Pancreas (tissue), 10 donors: ENCODE measurements around the gene GPC6. TPM values are rescaled to one million over a fixed set of nuclear protein-coding genes. Genes with fewer than 3 reads are reported as not detected.

ENCODE experiments used
- ATAC-seq, 4 donors: fragments of 200-7000 bp; cut with Tn5 transposase; one replicate each; pipeline versions ENCODE4 v1.8.0 to v1.9.1; 2020; ENCODE audit warnings: mild to moderate bottlenecking in 4 of 4, moderate library complexity in 4 of 4
- DNase-seq, 6 donors: peaks; one replicate each; pipeline ENCODE4 v3.0.0-alpha.2; 2020
- FAIRE-seq: peaks from 2 replicates; lab custom pipeline; 2012; peaks lifted over from hg19 to GRCh38; lab: Jason Lieb, UNC
- H3K27ac ChIP-seq, 4 donors: fragments of 200-600 bp; sonication (generic); 1 replicate in 3 of 4; 2 replicates in 1 of 4; pipeline versions ENCODE4 v1.5.0 to v1.8.0; 2020
- H3K27me3 ChIP-seq, 4 donors: fragments of 200-600 bp; one replicate each; pipeline ENCODE4 v1.8.0; 2021
- H3K36me3 ChIP-seq, 3 donors: fragments of 200-600 bp; sonication (generic) in 1 of 3; one replicate each; pipeline versions ENCODE4 v1.5.0 to v1.8.0; 2020 to 2021
- H3K4me1 ChIP-seq, 3 donors: fragments of 200-600 bp; one replicate each; pipeline ENCODE4 v1.8.0; 2021
- H3K4me3 ChIP-seq, 4 donors: fragments of 200-600 bp; sonication (generic) in 2 of 4; one replicate each; pipeline versions ENCODE4 v1.5.0 to v1.8.0; 2020 to 2021
- H3K9me3 ChIP-seq, 4 donors: fragments of 200-600 bp; one replicate each; pipeline ENCODE4 v1.8.0; 2021
- CTCF ChIP-seq, 4 donors: fragments of 200-600 bp; sonication (generic) in 3 of 4; IDR thresholded peaks; one replicate each; pipeline versions ENCODE4 v1.5.0 to v1.8.0; 2021; ENCODE audit warnings: antibody characterized with exemption in 4 of 4
- WGBS, 2 donors: extraction: QIAGEN DNeasy Blood & Tissue Kit; methylation state at CpG; one replicate each; pipeline ENCODE4 v1.1.7; 2013; 5-methylcytosine and 5-hydroxymethylcytosine counted together
- intact Hi-C, 3 donors: fragments of 100-400 bp; cut with DNase I; formaldehyde crosslinking; loops; one replicate each; pipeline versions ENCODE4 v1.11.1 to v1.14.2; 2022
- polyA plus RNA-seq, 2 donors: library from polyadenylated mRNA; stranded (reverse); fragments of 200-250 nt; gene quantifications; one replicate each; pipeline ENCODE4 v1.2.3, GENCODE V29; 2013
- total RNA-seq, 6 donors: library from RNA; stranded (reverse); fragmentation: NEBNext Ultra II Directional in 4 of 6; extraction: Animal tissue kit (Norgen Biotek cat#: 25700) in 4 of 6; gene quantifications; one replicate each; pipeline versions ENCODE4 v1.2.1 to v1.2.4, GENCODE V29; 2021 to 2023
- donor health status: healthy with polysubstance abuse.
- donor health status: DM: no; HTN: no; CAD: no; lungs with moderate emphysema.
- donor health status: DM: no; HTN: no; CAD: no.
- donor health status: control.
- donor health status: control.
- donor health status: Bipolar disorder and iron deficiency.
- donor health status: DM: yes; HTN: yes; CAD: no.
- donor health status: DM: no; HTN: no; CAD: no.
- donor health status: DM: no; HTN: no; CAD: no.
- donor health status: DM: yes; HTN: yes; CAD: no.

GPC6 gene
- total and polyA plus RNA-seq, 8 donors, result 0.23 to 3.3 (median 1.2) TPM

GRCh38 chr13:94199135-94199534 is 972.5 kb downstream of the GPC6 start:
- intact Hi-C loops, result no loop called here
- 65 to 74% methylated on average over 3 of the region's 3 CpGs for WGBS, 2 donors

DNA sequence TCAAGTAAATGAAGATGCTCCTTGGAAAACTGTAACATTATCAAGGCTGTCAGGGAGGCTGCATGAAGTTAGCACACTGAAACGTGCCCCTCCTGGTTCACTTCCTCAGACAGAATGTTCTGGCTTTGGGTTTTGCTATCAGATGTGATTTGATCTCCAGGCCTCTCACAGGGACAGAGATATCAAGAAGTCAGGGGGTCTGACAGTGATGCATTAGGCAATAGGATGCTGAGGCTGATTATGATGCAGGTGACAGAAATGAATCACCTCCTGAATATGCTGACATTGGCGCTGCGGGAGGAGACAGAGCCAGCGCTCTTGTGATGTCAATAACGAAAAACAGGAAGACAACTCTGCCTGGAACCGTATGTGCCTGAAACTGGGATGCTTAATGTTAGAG is 974.4 kb downstream of the GPC6 start:
- FAIRE-seq, result no peak
- no peaks in the 10 kb centered on the region for H3K27me3 ChIP-seq
- WGBS, 2 donors, result 86 to 94% methylated on average over 6 of the region's 6 CpGs

More at GRCh38 chr13:94199135-94199534, 972.5 kb downstream of the GPC6 start:
- Histone ChIP-seq H3K4me3 (no peak overlapping the region), H3K9me3 (no peaks in the 10 kb centered on the region), H3K27me3 (no peaks in the 10 kb centered on the region), H3K36me3 (no peaks in the 10 kb centered on the region), H3K27ac (no peak overlapping the region), H3K4me1 (no peaks in the 10 kb centered on the region)
- no peak for ATAC-seq
- no peak for DNase-seq
- no peak for FAIRE-seq
- TF ChIP-seq CTCF (IDR thresholded peaks at IDR 0.05), result no peak

GRCh38 chr13:94204163-94204562 is 977.6 kb downstream of the GPC6 start:
- H3K36me3 ChIP-seq, result no peaks in the 10 kb centered on the region
- FAIRE-seq, result no peak
- H3K27ac ChIP-seq, result no peak overlapping the region
- intact Hi-C loops, result no loop called here
- H3K27me3 ChIP-seq, result no peaks in the 10 kb centered on the region
- WGBS, 2 donors, result 70 to 72% methylated on average over 2 of the region's 2 CpGs
- no peak for DNase-seq
- H3K9me3 ChIP-seq, result no peaks in the 10 kb centered on the region
- no peak overlapping the region for H3K4me3 ChIP-seq
- ATAC-seq, result no peak
- TF ChIP-seq CTCF (IDR thresholded peaks at IDR 0.05), result no peak
- H3K4me1 ChIP-seq, result no peaks in the 10 kb centered on the region

More for the DNA sequence above, 974.4 kb downstream of the GPC6 start:
- Histone ChIP-seq H3K9me3 (no peaks in the 10 kb centered on the region), H3K36me3 (no peaks in the 10 kb centered on the region), H3K4me1 (no peaks in the 10 kb centered on the region), H3K4me3 (no peak overlapping the region), H3K27ac (no peak overlapping the region)
- no peak for DNase-seq
- no peak for ATAC-seq
- intact Hi-C loops, result no loop called here
- no peak for TF ChIP-seq CTCF (IDR thresholded peaks at IDR 0.05)

- Histone ChIP-seq H3K36me3 (no peaks in the 10 kb centered on the region), H3K4me3 (no peak overlapping the region), H3K4me1 (no peaks in the 10 kb centered on the region), H3K9me3 (no peaks in the 10 kb centered on the region), H3K27ac (no peak overlapping the region), H3K27me3 (no peaks in the 10 kb centered on the region)
- no peak for FAIRE-seq
- no peak for ATAC-seq
- no peak for TF ChIP-seq CTCF (IDR thresholded peaks at IDR 0.05)
- intact Hi-C loops, result no loop called here
- no peak for DNase-seq
- WGBS, 2 donors, result 54 to 60% methylated on average over 2 of the region's 2 CpGs
Measured at GRCh38 chr13:94204946-94205345, 978.3 kb downstream of the GPC6 start.

- no peaks in the 10 kb centered on the region for H3K4me1 ChIP-seq
- no peak overlapping the region for H3K27ac ChIP-seq
- FAIRE-seq, result no peak
- DNase-seq, result no peak
- no peaks in the 10 kb centered on the region for H3K9me3 ChIP-seq
- ATAC-seq, result no peak
- H3K4me3 ChIP-seq, result no peak overlapping the region
- H3K36me3 ChIP-seq, result no peaks in the 10 kb centered on the region
- no peak for TF ChIP-seq CTCF (IDR thresholded peaks at IDR 0.05)
- WGBS, 2 donors, result 56 to 74% methylated on average over 3 of the region's 3 CpGs
- intact Hi-C loops, result no loop called here
- H3K27me3 ChIP-seq, result no peaks in the 10 kb centered on the region
Measured at GRCh38 chr13:94205896-94206295, 979.3 kb downstream of the GPC6 start.
